ENCODE data around the gene APBA2.

DNA sequence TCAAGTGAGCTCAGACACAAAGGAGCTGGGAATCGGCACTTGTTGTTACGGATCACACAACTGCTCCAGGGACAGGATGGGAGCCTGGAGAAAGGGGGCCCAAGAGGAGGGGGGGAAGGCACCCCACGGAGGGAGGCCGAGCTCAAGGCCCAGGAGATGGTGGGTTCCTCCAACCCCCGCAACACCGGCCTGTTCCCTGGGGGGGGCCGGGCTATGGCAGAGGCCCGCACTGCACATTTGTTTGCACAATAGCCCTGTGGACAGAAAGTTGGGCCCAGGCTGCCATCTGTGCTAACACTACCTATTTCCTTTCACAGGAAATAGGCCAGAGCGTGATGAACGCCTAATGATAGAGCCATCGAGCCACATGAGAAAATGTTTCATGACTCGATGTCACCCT lies 236.7 kb downstream of the APBA2 start:
- TF ChIP-seq, protein P1, sequence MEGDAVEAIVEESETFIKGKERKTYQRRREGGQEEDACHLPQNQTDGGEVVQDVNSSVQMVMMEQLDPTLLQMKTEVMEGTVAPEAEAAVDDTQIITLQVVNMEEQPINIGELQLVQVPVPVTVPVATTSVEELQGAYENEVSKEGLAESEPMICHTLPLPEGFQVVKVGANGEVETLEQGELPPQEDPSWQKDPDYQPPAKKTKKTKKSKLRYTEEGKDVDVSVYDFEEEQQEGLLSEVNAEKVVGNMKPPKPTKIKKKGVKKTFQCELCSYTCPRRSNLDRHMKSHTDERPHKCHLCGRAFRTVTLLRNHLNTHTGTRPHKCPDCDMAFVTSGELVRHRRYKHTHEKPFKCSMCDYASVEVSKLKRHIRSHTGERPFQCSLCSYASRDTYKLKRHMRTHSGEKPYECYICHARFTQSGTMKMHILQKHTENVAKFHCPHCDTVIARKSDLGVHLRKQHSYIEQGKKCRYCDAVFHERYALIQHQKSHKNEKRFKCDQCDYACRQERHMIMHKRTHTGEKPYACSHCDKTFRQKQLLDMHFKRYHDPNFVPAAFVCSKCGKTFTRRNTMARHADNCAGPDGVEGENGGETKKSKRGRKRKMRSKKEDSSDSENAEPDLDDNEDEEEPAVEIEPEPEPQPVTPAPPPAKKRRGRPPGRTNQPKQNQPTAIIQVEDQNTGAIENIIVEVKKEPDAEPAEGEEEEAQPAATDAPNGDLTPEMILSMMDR (IDR thresholded peaks at IDR 0.05): no peak
- no peak for TF ChIP-seq POLR2A (IDR thresholded peaks at IDR 0.05)

Measured in upper lobe of left lung (tissue), 4 donors.